Measurements from ENCODE around the gene MYOF.

- no peak for TF ChIP-seq CTCF (IDR thresholded peaks at IDR 0.05)
- no peak for TF ChIP-seq POLR2A (IDR thresholded peaks at IDR 0.05)
These were observed 210.8 kb downstream of the MYOF start for GRCh38 chr10:93271347-93271746.

Measured in suprapubic skin (tissue), 3 donors.